Measurements from ENCODE around the gene PDILT. TPM values are rescaled to one million over a fixed set of nuclear protein-coding genes. Genes with fewer than 3 reads are reported as not detected.

The PDILT gene
- total RNA-seq, 1 donor from 2014 or later, result not detected

DNA sequence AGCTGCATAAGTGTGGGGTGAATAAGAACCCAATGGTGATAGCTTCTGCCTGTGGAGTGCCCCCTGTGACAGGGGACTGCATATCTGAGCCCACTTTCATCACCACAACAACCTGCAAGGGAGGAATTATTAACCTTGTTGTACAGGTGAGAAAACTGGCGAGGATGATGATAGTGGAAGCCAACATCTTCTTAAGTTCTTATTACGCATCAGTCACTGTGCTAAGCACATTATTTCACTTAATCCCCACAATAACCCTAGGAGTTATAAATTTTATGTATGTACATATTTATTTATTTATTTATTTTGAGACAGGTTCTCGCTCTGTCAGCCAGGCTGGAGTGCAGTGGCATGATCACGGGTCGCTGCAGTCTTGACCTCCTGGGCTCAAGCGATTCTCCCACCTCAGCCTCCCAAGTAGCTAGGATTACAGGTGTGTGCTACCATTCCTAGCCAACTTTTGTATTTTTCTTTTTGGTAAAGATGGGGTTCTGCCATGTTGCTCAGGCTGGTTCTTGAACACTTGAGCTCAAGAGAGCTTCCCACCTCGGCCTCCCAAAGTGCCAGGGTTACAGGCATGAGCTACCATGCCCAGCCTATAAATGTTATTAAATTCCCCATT lies 7.6 kb downstream of the PDILT start:
- Mint-ChIP-seq H3K27me3 (ENCODE audit: unreplicated experiment) (no peaks in the 10 kb centered on the region), H3K27ac (ENCODE audit: unreplicated experiment) (no peak overlapping the region), H3K36me3 (ENCODE audit: unreplicated experiment) (no peaks in the 10 kb centered on the region), H3K4me3 (ENCODE audit: unreplicated experiment) (no peak overlapping the region), H3K4me1 (ENCODE audit: unreplicated experiment) (no peaks in the 10 kb centered on the region), H3K9me3 (ENCODE audit: unreplicated experiment) (no peaks in the 10 kb centered on the region)
- DNase-seq (ENCODE audit: extremely low spot score, unreplicated experiment), result no peak
- TF ChIP-seq, protein P1, sequence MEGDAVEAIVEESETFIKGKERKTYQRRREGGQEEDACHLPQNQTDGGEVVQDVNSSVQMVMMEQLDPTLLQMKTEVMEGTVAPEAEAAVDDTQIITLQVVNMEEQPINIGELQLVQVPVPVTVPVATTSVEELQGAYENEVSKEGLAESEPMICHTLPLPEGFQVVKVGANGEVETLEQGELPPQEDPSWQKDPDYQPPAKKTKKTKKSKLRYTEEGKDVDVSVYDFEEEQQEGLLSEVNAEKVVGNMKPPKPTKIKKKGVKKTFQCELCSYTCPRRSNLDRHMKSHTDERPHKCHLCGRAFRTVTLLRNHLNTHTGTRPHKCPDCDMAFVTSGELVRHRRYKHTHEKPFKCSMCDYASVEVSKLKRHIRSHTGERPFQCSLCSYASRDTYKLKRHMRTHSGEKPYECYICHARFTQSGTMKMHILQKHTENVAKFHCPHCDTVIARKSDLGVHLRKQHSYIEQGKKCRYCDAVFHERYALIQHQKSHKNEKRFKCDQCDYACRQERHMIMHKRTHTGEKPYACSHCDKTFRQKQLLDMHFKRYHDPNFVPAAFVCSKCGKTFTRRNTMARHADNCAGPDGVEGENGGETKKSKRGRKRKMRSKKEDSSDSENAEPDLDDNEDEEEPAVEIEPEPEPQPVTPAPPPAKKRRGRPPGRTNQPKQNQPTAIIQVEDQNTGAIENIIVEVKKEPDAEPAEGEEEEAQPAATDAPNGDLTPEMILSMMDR (IDR thresholded peaks at IDR 0.05), result no peak

DNA sequence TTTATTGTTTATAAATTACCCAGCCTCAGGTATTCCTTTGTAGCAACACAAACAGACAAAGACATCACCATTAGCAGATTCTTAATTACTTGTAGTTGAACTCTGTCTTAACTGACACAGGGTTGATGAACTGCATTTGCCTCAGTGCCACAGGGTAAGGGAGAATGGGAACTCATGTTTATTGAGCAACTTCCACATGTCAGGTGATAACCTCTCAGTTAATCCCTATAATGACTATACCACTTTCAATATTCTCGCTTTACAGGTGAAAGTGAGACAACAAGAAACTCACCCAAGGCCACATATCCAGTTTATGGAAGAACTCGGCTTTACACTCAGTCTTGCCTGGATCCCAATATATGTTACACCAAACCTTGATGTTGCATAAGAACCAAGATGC lies 8.6 kb downstream of the PDILT start:
- TF ChIP-seq, protein P1 (IDR thresholded peaks at IDR 0.05), result no peak
- Mint-ChIP-seq H3K4me3 (ENCODE audit: unreplicated experiment) (no peak overlapping the region), H3K27ac (ENCODE audit: unreplicated experiment) (no peak overlapping the region), H3K4me1 (ENCODE audit: unreplicated experiment) (no peaks in the 10 kb centered on the region), H3K27me3 (ENCODE audit: unreplicated experiment) (no peaks in the 10 kb centered on the region), H3K9me3 (ENCODE audit: unreplicated experiment) (no peaks in the 10 kb centered on the region), H3K36me3 (ENCODE audit: unreplicated experiment) (no peaks in the 10 kb centered on the region)
- DNase-seq (ENCODE audit: extremely low spot score, unreplicated experiment), result no peak

DNA sequence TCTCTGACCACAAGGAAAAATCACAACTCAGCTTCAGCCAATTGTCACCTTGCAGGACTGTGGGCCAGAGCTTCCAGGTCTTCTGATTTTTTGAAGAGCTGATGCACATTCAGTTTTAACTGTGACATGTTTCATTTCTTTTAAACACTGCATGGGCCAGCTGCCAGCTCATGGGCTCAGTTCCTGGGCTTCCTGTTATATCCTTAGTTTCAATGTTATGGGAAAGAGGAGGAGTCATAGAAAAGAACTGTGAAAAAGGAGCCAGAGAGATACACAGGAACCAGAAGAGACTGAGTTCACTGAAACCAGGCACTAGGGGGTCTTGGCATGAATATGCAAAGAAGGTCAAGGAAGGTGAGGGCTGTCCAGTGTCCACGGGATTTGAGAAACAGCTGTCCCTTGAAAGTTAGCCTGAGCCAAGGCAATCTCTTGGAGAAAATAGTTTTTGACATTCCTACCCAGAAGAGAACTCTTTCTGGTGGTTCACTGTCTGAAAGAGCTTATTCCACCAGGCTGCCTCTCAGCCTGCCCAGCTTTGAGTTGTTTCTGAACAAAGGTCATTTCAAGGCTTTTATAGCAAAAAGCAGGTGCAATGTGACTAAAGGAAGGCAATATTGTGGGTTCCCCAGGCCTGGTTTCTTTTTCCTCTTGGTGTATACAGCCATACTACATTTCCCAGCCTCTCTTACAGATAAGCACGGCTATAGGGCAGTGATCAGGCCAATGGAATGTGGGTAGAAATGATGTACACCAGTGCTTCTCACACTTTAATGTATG lies 10.5 kb downstream of the PDILT start:
- Mint-ChIP-seq H3K36me3 (ENCODE audit: unreplicated experiment) (no peaks in the 10 kb centered on the region), H3K4me1 (ENCODE audit: unreplicated experiment) (no peaks in the 10 kb centered on the region), H3K4me3 (ENCODE audit: unreplicated experiment) (no peak overlapping the region), H3K27me3 (ENCODE audit: unreplicated experiment) (no peaks in the 10 kb centered on the region), H3K9me3 (ENCODE audit: unreplicated experiment) (no peaks in the 10 kb centered on the region), H3K27ac (ENCODE audit: unreplicated experiment) (peak overlapping the region; percentile 9)
- TF ChIP-seq, protein P1 (IDR thresholded peaks at IDR 0.05), result no peak
- DNase-seq (ENCODE audit: extremely low spot score, unreplicated experiment), result no peak

DNA sequence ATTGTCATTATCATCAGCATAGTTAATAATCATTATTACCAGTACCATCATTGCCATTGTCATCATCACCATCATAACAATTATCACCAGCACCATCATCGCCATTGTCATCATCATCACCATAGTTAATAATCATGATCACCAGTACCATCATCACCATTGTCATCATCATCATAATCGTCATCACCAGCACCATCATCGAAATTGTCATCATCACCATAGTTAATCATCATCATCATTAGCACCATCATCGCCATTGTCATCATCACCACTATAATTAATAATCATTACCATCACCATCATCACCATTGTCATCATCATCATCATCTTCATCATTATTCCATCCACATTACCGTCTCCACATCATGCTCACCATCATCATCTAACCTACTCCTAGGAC lies 13.5 kb downstream of the PDILT start:
- DNase-seq (ENCODE audit: extremely low spot score, unreplicated experiment), result no peak
- no peaks in the 10 kb centered on the region for H3K36me3 Mint-ChIP-seq (ENCODE audit: unreplicated experiment)
- TF ChIP-seq, protein P1 (IDR thresholded peaks at IDR 0.05), result no peak
- H3K4me3 Mint-ChIP-seq (ENCODE audit: unreplicated experiment), result no peak overlapping the region
- H3K27ac Mint-ChIP-seq (ENCODE audit: unreplicated experiment), result no peak overlapping the region
- H3K4me1 Mint-ChIP-seq (ENCODE audit: unreplicated experiment), result no peaks in the 10 kb centered on the region
- no peaks in the 10 kb centered on the region for H3K27me3 Mint-ChIP-seq (ENCODE audit: unreplicated experiment)
- H3K9me3 Mint-ChIP-seq (ENCODE audit: unreplicated experiment), result no peaks in the 10 kb centered on the region

DNA sequence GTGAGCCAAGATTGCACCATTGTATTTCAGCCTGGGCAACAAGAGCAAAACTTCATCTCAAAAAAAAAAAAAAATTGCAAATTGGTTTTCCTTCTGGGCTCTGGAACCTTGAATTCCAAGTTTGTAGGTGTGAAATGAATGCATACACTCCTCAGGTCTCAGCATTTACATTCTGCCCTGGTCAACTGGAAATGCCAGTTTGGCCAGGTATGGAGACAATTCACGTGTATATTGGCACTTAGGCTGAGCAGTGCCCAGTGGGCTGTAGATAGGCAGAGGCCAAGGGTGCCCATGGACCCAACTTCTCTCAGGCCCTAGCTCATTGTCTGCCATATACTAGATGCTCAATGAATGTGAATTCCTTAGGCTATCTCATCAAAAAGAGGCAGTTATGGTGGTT lies 15.7 kb downstream of the PDILT start:
- no peaks in the 10 kb centered on the region for H3K4me1 Mint-ChIP-seq (ENCODE audit: unreplicated experiment)
- TF ChIP-seq, protein P1 (IDR thresholded peaks at IDR 0.05), result no peak
- no peaks in the 10 kb centered on the region for H3K36me3 Mint-ChIP-seq (ENCODE audit: unreplicated experiment)
- H3K27ac Mint-ChIP-seq (ENCODE audit: unreplicated experiment), result no peak overlapping the region
- no peaks in the 10 kb centered on the region for H3K9me3 Mint-ChIP-seq (ENCODE audit: unreplicated experiment)
- DNase-seq (ENCODE audit: extremely low spot score, unreplicated experiment), result no peak
- no peak overlapping the region for H3K4me3 Mint-ChIP-seq (ENCODE audit: unreplicated experiment)
- no peaks in the 10 kb centered on the region for H3K27me3 Mint-ChIP-seq (ENCODE audit: unreplicated experiment)
